ENCODE measurements around the gene GPR146. TPM values are rescaled to one million over a fixed set of nuclear protein-coding genes. Genes with fewer than 3 reads are reported as not detected.

Gene GPR146
- total RNA-seq, 4 donors from 2014 or later = 13.6 to 27.9 (median 16.3) TPM

DNA sequence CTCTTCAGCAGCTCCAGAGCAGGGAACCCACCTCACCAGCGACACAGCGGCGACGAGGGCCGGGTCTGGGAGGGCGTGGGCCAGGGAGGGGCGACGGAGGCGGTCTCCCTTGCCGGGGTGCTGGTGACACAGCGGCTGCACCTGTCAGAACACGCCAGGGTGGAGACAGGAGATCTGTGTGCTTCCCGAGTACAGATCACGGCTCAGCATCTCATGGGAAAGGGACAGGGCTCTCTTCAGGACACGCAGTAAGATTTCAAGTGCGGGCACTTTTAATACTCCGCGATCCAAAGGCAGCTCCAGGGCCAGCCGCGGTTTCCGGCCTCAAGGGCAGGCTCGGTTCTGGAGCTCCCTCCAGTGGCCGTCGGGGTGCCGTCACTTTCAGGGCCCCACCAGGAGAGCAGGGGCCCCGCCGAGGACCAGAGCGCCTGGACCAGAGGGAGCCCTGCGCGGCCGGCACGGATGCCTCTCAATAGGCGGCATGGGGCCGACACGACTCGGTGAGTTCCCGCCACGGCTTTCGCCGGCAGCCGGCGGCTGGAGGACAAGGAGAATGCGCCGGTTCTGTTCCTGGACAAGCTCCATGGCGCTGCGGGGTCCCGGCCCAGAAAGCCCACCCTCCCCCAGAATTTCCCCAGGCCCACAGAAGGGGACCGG is 21.4 kb downstream of the GPR146 start:
- peak; percentile 89 for ATAC-seq
- peak overlapping the region in 1 of 2 donors; percentile 37 for H3K4me3 ChIP-seq

GRCh38 chr7:1066242-1066588 is 21.9 kb downstream of the GPR146 start:
- Histone ChIP-seq H3K4me3 (peak overlapping the region in 1 of 2 donors; percentile 37), H3K4me1 (peaks cover 0 to 22% (median 11%) of the 10 kb centered on the region in 3 donors), H3K9me3 (no peaks in the 10 kb centered on the region), H3K27me3 (no peaks in the 10 kb centered on the region), H3K36me3 (no peaks in the 10 kb centered on the region), H3K27ac (no peak overlapping the region)
- 56% methylated on average over 3 of the region's 21 CpGs; no CpG with 5 or more reads in 1 of the 2 donors for WGBS, 2 donors (ENCODE audit: low coverage in 1 of 2)
- ATAC-seq = no peak
- TF ChIP-seq POLR2A (IDR thresholded peaks at IDR 0.05) (no peak), EP300 (IDR thresholded peaks at IDR 0.05) (no peak), POLR2AphosphoS5 (IDR thresholded peaks at IDR 0.05) (no peak), CTCF (IDR thresholded peaks at IDR 0.05) (no peak)

More for the DNA sequence above, 21.4 kb downstream of the GPR146 start:
- H3K9me3 ChIP-seq = no peaks in the 10 kb centered on the region
- 0% methylated on average over 8 of the region's 48 CpGs; no CpG with 5 or more reads in 1 of the 2 donors for WGBS, 2 donors (ENCODE audit: low coverage in 1 of 2)
- H3K4me1 ChIP-seq = peaks cover 0 to 27% (median 15%) of the 10 kb centered on the region in 3 donors
- TF ChIP-seq POLR2A (IDR thresholded peaks at IDR 0.05) (no peak), EP300 (IDR thresholded peaks at IDR 0.05) (no peak), CTCF (IDR thresholded peaks at IDR 0.05) (peak in 3 of 4 experiments; percentile 97 to 99 (median 98)), POLR2AphosphoS5 (IDR thresholded peaks at IDR 0.05) (no peak)
- H3K27ac ChIP-seq = no peak overlapping the region
- H3K36me3 ChIP-seq = no peaks in the 10 kb centered on the region
- no peaks in the 10 kb centered on the region for H3K27me3 ChIP-seq

GRCh38 chr7:1068013-1068412 is 23.7 kb downstream of the GPR146 start:
- ATAC-seq = no peak
- Histone ChIP-seq H3K36me3 (no peaks in the 10 kb centered on the region), H3K4me1 (peaks cover 0 to 26% (median 11%) of the 10 kb centered on the region in 3 donors), H3K9me3 (no peaks in the 10 kb centered on the region), H3K27me3 (no peaks in the 10 kb centered on the region), H3K27ac (no peak overlapping the region), H3K4me3 (no peak overlapping the region)
- no CpG with 5 or more reads among the region's 14 CpGs for WGBS, 2 donors (ENCODE audit: low coverage in 1 of 2)
- TF ChIP-seq EP300 (IDR thresholded peaks at IDR 0.05) (no peak), POLR2A (IDR thresholded peaks at IDR 0.05) (no peak), CTCF (IDR thresholded peaks at IDR 0.05) (no peak), POLR2AphosphoS5 (IDR thresholded peaks at IDR 0.05) (no peak)

DNA sequence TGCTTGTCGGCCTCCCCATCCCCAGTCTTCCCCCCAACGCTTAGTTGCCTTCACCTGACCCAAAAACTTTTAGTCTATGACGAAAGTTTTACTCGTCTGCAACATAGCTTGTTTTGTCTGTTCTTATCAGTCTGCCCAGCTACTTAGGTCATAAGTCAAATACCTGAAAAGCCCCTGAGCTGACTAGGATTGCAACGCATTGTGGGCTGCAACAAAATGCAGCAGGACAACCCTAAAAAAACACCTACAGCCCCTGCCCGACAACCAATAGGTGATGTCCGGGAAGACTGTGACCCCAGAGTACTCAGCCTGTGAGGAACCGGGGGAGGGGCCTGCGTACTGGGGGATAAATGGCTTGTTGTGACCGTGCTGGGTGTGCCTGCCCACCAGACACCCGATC is 24.3 kb downstream of the GPR146 start:
- H3K27ac ChIP-seq = no peak overlapping the region
- no peak overlapping the region for H3K4me3 ChIP-seq
- no peaks in the 10 kb centered on the region for H3K9me3 ChIP-seq
- H3K27me3 ChIP-seq = no peaks in the 10 kb centered on the region
- no peak for ATAC-seq
- H3K36me3 ChIP-seq = no peaks in the 10 kb centered on the region
- no peak for TF ChIP-seq EP300 (IDR thresholded peaks at IDR 0.05)
- 74 to 80% methylated on average over 2 to 9 of the region's 11 CpGs for WGBS, 2 donors (ENCODE audit: low coverage in 1 of 2)
- H3K4me1 ChIP-seq = peaks cover 0 to 32% (median 11%) of the 10 kb centered on the region in 3 donors

GRCh38 chr7:1070544-1071011 is 26.2 kb downstream of the GPR146 start:
- no peaks in the 10 kb centered on the region for H3K36me3 ChIP-seq
- no peak for ATAC-seq
- TF ChIP-seq CTCF (IDR thresholded peaks at IDR 0.05) (no peak), EP300 (IDR thresholded peaks at IDR 0.05) (no peak), POLR2AphosphoS5 (IDR thresholded peaks at IDR 0.05) (no peak), POLR2A (IDR thresholded peaks at IDR 0.05) (no peak)
- H3K27me3 ChIP-seq = no peaks in the 10 kb centered on the region
- H3K4me1 ChIP-seq = peaks cover 0 to 19% (median 6%) of the 10 kb centered on the region in 3 donors
- no peaks in the 10 kb centered on the region for H3K9me3 ChIP-seq
- no peak overlapping the region for H3K27ac ChIP-seq
- H3K4me3 ChIP-seq = no peak overlapping the region
- 90 to 98% methylated on average over 22 to 27 of the region's 42 CpGs for WGBS, 2 donors (ENCODE audit: low coverage in 1 of 2)
